Activated T-cell treated with anti-CD3 and anti-CD28 coated beads, Interleukin-2, amount 50 U/mL, for 1 hour (primary cell): ENCODE data around the gene DNAJC4.

ENCODE experiments used
- DNase-seq: peaks from one replicate; pipeline ENCODE4 v3.0.0-alpha.2; 2020

Gene DNAJC4

DNA sequence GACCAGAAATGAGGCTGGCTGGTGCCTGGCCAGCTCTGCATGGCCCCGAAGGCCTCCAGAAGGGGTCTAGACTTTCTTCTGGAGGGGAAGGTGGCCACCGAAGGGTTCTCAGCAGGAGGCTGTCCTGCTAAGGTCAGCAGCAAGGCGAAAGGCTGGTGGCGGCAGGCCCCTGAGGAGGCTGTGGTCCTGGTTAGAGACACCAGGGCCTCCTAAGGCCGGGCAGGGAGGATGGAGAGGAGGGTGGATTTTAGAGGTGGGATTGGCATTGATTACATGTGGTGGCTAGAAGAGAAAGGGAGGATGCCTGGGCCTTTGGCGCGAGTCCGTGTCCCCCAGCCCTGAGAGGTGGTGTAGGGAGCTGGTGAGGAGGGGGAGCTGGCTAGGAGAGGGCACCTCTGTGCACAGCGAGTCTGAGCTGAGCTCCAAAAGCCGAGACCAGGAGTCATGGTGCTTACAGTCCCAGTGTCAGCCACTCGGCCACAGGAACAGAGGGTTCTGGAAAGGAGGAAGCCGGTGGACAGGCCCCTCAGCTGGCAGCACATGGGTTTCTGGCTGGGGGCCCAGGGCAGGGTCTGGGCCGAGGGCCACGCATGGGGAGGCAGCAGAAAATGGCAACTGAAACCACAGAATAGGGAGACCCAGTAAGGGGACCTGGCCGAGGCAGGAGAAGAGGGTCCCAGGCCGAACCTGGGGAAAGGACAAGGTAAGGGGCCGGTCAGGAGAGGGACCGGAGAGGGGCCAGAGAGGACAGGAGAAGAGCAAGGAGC lies 21.4 kb upstream of the DNAJC4 start:
- DNase-seq = no peak

DNA sequence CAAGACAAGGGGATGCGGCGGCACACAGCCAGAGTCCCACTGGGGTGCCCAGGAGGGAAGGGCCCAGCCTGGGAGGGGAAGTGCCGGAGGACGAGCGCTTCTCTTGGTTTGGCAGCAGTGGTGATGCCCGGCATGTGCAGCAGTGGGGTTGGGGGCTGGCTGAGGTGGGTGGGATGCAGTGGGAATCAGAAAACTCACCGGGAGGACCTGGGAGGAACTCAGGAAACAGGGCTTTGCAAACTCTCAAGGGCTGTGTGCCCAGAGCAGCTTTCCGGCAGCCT lies 20.8 kb upstream of the DNAJC4 start:
- no peak for DNase-seq

DNA sequence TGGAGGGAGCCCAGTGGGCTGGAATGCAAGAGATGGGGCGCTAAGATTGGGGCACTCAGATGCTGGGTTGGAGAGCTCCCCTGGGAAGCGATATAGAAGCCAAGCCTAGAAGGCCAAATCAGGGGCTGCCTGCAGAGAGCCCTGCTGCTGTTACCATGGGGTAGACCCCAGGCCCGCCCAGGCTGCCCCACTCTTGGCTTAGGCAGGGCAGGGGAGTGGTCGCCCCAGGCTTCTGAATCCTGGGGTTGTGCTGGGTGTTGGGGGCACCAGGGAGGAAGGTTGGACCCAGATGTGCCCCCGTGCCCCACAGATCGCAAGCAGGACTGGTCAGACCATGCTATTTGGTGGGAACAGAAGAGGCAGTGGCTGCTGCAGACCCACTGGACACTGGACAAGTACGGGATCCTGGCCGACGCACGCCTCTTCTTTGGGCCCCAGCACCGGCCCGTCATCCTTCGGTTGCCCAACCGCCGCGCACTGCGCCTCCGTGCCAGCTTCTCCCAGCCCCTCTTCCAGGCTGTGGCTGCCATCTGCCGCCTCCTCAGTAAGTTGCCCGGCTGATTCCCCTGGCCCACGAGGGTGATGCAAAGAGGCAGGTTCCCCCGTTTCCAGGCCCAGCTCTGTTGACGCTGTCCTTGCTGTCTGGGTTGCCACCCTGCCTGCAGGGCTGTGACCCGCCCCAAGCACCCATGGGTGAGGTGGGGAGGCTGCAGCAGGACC lies 19.9 kb upstream of the DNAJC4 start:
- DNase-seq = no peak

DNA sequence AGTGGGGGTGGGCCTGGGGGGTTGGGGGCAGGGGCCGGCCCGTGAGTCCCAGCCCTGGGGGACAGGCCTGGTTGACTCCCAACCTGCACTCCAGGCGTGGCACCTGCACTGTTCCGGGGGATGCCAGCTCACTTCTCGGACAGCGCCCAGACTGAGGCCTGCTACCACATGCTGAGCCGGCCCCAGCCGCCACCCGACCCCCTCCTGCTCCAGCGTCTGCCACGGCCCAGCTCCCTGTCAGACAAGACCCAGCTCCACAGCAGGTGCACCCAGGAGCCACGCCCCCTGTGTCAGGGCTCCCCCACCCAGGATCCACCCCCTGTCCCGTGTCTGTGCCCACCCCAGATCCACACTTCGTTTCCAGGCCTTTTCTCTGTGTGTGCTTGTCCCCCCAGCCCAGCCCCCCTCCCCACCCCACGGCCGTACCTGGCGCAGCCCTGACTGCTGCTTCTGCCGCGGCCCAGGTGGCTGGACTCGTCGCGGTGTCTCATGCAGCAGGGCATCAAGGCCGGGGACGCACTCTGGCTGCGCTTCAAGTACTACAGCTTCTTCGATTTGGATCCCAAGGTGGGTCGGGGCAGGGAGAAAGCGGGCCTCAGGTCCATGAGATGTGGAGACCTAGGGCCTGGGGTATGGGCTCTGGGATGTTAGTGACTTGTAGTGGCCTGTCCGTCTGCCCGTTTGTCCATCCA lies 19.0 kb upstream of the DNAJC4 start:
- no peak for DNase-seq

DNA sequence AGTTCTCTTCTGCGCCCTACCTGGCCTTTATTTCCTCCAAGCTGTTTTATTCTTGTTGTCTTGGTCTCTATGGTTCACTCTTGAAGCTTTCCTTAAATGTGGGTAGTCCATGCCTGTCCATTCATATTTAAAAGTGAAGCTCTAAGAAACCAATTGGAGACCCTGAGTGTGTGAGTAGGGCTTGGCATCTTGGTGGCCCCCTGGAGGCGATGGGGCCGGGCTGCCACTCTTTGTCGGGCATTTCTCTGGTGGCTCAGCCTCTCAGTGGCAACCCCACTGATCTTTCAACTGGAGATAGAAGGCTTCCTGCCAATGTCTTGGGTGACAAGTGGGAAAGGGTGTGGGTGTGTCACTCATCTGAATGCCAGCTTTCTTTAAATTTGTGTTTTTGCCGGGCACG lies 13.5 kb upstream of the DNAJC4 start:
- DNase-seq = no peak

DNA sequence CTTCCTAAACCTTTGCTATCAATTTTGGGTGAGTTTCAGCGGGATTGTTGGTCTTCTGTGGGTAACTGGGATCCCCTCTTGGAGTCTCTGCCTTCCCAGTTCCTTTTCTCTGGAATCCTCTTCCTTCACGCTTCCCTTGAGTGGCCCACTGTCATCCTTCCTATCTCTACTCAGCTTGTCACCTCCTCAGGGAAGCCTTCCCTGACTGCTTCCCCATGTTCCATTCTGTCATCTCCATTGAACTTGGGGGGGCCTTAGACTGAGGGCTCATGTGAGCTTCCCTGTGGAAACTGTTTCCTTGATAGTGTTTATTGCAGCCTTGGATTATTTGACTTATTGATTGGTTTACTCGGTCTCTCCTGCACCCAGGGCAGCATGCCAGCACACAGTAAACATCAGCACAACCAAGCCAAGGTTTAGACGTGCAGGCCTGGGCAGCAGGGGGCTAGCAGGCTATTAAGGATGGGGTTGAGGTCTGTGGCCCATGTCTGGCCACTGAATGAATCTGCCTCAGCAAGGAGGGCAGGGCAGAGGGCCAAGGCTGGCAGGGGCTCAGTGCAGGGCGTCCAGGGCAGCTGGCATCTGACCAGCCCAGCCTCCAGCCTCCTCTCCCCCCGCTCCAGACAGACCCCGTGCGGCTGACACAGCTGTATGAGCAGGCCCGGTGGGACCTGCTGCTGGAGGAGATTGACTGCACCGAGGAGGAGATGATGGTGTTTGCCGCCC lies 11.6 kb upstream of the DNAJC4 start:
- DNase-seq = no peak

DNA sequence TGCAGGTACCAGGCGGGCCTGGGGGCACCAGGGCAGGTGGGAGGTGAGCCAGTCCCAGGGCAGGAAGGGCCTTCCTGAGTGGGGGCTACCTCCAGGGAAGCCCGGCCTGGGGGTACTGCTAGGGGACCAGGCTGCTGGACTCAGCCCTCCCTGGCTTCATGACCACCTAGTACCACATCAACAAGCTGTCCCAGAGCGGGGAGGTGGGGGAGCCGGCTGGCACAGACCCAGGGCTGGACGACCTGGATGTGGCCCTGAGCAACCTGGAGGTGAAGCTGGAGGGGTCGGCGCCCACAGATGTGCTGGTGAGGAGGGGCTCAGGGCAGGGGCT lies 11.0 kb upstream of the DNAJC4 start:
- DNase-seq = no peak

DNA sequence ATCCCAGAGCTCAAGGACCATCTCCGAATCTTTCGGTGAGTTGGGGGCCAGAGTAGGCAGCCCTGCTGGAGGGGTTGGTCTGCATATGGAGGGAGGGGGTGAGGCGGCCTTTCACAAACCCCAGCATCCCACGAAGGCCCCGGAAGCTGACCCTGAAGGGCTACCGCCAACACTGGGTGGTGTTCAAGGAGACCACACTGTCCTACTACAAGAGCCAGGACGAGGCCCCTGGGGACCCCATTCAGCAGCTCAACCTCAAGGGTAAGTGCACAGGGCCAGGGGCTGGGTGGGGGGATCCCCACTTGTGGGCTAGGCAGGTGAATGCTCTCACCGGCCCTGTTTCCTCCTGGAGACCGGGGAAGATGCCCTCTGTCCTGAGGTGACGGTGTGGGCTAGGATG lies 10.6 kb upstream of the DNAJC4 start:
- no peak for DNase-seq

DNA sequence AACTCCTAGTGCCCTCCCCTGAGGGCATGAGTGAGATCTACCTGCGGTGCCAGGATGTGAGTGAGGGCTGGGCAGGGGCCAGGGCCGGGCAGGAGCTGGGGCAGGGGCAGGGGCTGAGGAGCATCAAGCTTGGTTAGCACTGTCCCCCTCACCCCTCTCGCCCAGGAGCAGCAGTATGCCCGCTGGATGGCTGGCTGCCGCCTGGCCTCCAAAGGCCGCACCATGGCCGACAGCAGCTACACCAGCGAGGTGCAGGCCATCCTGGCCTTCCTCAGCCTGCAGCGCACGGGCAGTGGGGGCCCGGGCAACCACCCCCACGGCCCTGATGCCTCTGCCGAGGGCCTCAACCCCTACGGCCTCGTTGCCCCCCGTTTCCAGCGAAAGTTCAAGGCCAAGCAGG lies 10.1 kb upstream of the DNAJC4 start:
- no peak for DNase-seq

DNA sequence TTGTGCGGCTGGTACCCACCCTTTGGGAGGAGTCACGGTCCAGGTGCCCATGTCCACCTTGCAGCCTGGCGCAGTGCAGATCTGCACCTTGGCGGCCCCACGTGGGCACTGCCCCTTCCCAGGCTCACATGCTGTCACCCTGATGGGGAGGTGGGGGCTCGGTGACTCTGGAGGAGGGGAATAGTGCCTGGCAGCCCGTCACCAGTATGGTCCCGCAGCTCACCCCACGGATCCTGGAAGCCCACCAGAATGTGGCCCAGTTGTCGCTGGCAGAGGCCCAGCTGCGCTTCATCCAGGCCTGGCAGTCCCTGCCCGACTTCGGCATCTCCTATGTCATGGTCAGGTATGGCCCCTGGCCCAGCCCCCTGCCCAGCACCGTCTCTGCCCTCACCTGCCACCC lies 9.6 kb upstream of the DNAJC4 start:
- no peak for DNase-seq

DNA sequence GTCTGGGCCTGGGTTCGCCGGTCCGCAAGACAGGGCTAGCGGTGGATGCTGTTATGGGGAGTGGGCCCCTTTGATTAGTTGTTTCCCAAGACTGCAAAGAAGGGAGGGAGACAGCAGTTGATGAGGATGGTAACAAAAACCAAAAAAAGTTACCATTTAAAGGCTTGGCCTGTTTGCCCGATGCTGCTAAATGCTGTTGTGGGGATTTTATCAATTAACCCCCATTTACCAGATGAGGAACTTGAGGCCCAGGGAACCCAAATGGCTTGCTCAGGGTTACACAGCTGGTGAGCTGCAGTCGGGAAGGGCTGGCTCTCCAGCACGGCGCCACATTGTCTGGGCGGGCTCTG lies 7.7 kb upstream of the DNAJC4 start:
- no peak for DNase-seq

DNA sequence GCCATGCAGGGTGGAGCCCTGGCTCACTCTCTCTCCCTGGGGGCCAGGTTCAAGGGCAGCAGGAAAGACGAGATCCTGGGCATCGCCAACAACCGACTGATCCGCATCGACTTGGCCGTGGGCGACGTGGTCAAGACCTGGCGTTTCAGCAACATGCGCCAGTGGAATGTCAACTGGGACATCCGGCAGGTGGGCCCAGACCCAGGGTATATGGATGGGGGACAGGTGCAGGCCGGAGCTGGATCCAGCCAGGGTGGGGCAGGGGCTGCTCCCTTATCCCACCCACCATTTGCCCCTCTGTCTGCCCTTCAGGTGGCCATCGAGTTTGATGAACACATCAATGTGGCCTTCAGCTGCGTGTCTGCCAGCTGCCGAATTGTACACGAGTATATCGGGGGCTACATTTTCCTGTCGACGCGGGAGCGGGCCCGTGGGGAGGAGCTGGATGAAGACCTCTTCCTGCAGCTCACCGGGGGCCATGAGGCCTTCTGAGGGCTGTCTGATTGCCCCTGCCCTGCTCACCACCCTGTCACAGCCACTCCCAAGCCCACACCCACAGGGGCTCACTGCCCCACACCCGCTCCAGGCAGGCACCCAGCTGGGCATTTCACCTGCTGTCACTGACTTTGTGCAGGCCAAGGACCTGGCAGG lies 7.2 kb upstream of the DNAJC4 start:
- DNase-seq = no peak

DNA sequence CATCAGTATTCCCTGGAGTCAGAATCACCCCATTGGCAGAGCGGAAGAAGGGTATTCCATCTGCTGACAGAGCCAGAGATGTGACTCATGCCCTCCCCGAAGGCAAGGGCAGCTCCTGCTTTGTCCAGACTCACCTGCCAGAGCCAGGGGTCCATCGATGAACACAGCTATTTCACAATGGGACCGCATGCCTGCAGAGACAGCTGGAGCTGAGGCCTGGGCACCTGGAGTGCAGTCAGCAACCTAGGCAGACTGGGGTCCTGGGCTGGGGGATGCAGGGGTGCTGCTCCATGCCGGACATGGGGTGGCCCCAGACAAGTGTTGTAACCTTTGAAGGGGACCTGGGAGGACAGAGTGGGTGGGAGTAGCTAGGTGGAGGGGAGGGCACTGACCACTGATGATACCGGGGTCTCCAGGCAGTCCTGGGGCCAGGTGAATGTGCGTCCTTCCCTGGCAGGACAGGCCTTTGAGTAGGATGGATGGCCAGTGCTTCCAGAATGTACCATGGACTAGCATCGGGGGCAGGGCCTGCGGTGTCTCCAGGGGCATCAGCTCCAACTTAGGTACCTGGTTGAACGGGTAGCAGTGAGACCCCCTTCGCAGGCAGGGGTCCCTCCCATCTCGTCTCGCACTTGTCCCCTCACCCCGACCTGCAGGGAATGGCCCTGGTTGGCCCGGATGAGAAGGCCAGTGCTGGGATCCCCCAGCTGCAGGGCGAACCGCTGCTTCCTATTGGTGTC lies 6.0 kb upstream of the DNAJC4 start:
- no peak for DNase-seq

DNA sequence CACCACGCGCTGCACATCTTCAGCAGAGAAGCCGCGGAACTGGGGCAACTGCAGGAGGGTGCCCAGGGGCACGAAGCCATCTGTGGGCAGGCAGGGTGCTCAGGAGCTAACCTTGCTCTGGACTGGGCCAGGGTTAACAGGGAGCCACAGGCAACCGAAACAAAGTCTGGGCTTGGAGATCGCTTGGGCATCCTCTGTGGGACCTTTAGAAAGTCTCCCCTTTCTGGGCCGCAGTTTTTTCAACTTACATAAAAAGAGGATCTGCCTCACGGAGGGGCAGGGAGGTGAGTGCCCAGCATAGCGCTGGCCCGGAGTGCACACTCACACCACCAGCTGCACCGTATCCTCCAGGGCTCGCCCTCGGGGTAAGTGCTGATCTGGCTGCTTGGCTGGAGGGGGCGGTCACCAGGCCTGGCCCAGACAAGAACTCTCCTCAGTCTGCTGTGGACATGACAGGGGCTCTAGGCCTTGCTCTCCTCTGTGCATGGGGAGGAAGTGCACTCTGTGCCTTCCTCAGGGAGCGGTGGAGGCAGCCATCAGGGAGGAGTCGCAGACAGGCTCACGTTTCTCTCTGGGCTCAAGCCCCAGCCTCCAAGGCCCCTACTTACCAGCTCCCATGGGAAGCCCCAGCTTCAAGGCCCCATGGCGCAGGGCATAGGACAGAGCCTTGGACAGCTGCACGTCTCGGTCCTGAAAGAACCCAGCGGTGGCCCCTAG lies 5.3 kb upstream of the DNAJC4 start:
- DNase-seq = no peak

DNA sequence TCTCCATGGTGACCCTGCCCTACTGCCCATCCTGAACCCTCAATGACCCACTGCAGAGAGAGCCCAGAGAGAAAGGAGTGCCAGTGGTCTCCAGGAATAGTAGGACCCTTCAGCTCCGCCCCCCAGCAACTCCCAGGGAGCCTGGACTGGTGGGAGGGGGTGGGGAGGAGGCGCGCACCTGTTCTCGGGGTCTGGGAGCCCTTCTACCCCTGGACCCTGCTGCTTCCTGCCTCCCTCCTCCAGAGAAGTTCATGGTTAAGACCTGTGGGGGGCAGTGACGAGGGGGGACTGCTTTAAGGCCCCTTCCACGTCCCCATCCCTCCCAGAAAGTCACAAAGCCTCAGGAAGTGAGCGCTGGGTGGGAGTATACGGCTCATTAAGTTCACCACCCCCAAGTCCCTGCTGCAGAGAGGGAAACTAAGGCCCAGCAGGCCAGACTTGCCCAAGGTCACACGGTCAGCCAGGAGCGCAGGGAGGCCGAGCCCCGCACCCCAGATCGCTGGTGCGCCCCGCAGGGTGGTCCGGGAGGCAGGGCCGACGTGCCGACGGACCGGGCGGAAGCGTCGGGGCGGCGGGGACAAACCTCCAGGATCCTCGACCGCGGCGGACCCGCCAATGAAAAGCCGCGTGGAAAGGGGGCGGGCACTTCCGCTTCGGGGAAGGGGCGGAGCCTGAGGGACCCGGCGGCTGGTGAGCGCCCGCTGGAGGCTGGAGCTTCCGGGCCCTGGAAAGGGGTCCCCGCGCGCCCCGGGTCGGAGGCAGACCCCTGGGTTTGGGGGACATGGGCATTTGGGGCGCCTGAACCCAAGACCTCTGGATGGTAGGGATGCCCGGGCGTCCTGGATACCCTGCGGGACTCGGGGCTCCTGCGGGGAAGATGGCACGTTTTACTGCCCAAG lies 4.5 kb upstream of the DNAJC4 start, which contains the start of the genes NUDT22 and TRPT1:
Gene NUDT22 (plus strand): TSS at position 667 of the 899 bp plus-strand sequence. CDS start 379 bp downstream, outside the sequence.
Gene TRPT1 (minus strand): TSS at position 579 of the 899 bp plus-strand sequence. CDS start 326 bp downstream, at position 253.
- peak; percentile 95 for DNase-seq

DNA sequence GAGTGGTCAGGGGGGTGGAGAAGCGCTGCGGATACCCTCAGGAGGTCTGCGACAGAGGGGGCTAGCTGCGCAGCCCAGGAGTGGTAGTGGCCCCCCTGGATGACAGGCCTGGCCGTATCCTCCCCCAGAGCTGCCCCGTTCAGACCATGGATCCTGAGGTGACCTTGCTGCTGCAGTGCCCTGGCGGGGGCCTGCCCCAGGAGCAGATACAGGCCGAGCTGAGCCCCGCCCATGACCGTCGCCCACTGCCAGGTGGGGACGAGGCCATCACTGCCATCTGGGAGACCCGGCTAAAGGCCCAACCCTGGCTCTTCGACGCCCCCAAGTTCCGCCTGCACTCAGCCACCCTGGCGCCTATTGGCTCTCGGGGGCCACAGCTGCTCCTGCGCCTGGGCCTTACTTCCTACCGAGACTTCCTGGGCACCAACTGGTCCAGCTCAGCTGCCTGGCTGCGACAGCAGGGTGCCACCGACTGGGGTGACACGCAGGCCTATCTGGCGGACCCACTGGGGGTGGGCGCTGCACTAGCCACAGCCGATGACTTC lies 3.8 kb upstream of the DNAJC4 start:
- peak; percentile 59 for DNase-seq

DNA sequence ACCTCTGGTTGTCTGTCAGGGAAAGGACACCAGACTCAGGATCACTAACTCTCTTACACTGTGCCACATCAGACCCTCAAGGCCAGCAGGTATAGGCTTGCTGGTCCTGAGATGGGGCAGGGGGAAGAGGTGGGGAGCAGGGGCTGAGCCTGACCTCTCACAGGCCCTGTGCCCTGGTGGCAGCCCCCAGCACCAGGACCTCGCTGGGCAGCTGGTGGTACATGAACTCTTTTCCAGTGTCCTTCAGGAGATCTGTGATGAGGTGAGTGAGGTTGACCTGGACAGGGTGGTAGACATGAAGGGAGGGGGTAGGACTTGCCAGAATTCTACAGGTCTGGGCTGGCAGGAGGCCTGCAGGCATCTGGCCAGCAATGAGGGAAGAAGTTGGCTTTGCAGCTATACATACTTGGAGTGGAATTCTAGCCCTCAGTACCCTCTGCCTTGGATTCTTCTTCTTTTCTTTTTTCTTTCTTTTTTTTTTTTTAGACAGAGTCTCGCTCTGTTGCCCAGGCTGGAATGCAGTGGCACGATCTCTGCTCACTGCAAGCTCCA lies 2.9 kb upstream of the DNAJC4 start:
- DNase-seq = no peak

DNA sequence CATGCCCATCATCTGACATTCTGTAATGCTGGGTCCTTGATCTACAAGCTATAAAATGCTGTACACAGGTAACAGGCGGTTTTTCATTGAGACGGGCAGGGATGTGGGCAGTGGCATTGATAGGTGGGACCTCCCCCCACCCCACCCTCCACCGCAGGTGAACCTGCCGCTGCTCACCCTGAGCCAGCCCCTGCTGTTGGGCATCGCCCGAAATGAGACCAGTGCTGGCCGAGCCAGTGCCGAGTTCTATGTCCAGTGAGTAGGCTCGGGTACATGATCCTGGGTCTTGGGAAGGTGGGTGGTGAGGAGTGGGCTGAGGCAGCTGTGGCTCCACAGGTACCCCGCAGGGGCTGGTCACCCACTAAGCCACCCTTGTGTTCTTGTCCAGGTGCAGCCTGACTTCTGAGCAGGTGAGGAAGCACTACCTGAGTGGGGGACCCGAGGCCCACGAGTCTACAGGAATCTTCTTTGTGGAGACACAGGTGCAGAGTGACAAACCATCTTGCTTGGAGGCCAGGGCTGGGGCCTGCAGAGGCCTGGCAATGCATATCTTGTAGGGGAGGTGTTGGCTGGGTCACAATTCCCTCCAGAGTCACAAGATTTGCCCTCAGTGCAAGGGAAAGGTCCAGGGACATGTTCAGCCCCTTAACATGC lies 1.1 kb upstream of the DNAJC4 start:
- no peak for DNase-seq

DNA sequence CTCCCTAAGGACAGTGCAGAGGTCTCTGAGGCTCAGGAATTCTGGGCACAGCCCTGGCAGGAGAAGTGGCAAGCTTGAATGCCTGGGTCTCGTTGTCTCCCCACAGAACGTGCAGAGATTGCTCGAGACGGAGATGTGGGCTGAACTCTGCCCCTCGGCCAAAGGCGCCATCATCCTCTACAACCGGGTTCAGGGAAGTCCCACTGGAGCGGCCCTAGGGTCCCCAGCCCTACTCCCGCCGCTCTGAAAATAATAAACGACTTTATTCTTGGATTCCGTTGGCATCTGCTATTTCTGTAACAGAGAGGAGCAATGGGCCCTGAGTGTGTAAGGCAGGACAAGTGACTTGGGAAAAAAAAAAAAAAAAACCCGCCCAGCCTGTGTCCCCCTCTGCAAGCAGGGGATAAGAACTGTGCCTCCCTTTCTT lies 591 bp upstream of the DNAJC4 start:
- no peak for DNase-seq
